IMR-90 (cell line): ENCODE data around the gene TBX1. TPM values are rescaled to one million over a fixed set of nuclear protein-coding genes. Genes with fewer than 3 reads are reported as not detected.

Experiments
- ATAC-seq: fragments of 200-7000 bp; cut with Tn5 transposase; 2 replicates; pipeline ENCODE4 v1.9.1; 2020; ENCODE audit warnings: low read depth, mild to moderate bottlenecking, moderate library complexity
- BruUV-seq: library from RNA; stranded (reverse); fragments of 400-500 nt; replicated peaks from 2 replicates; lab custom pipeline; 2021; lab: Mats Ljungman, UMichigan
- CTCF ChIA-PET: fragments of 300-600 bp; formaldehyde crosslinking; extraction: SDS; loops from one replicate; lab custom pipeline; 2021; ENCODE audit warnings: antibody characterized with exemption; lab: Yijun Ruan, JAX
- POLR2A ChIA-PET: fragments of 300-600 bp; sonication (Branson Sonifier 250); formaldehyde crosslinking; loops from one replicate; lab custom pipeline; 2022; ENCODE audit warnings: antibody characterized with exemption; ENCODE audit not compliant: unreplicated experiment; lab: Charles Lee
- DNase-seq: peaks from one replicate; pipeline ENCODE4 v3.0.0; 2013
- H2AFZ ChIP-seq: replicated peaks from 2 replicates; pipeline ENCODE3; 2013; ENCODE audit warnings: low read length, mild to moderate bottlenecking; ENCODE audit not compliant: poor library complexity
- H2AK5ac ChIP-seq: 2 replicates; pipeline ENCODE4 v1.6.1; 2013; ENCODE audit warnings: low read depth, low read length, inconsistent platforms
- H2AK9ac ChIP-seq: replicated peaks from 2 replicates; pipeline ENCODE3; 2013; ENCODE audit warnings: mild to moderate bottlenecking, low read depth, low read length, moderate library complexity; ENCODE audit not compliant: poor library complexity
- H2BK120ac ChIP-seq: 2 replicates; pipeline ENCODE4 v1.6.1; 2013; ENCODE audit warnings: low read depth, low read length, inconsistent platforms
- H2BK15ac ChIP-seq: 3 replicates; pipeline ENCODE4 v1.6.1; 2013; ENCODE audit warnings: low read depth, low read length, inconsistent platforms
- H2BK20ac ChIP-seq: 2 replicates; pipeline ENCODE4 v1.6.1; 2013; ENCODE audit warnings: low read depth, mild to moderate bottlenecking, inconsistent platforms, low read length, moderate library complexity
- H2BK5ac ChIP-seq: 2 replicates; pipeline ENCODE4 v1.6.1; 2013; ENCODE audit warnings: mild to moderate bottlenecking, low read depth, low read length, inconsistent platforms; ENCODE audit not compliant: poor library complexity, severe bottlenecking
- H3K14ac ChIP-seq: replicated peaks from 2 replicates; pipeline ENCODE4 v1.6.1; 2013; ENCODE audit warnings: low read depth, low read length, inconsistent platforms
- H3K18ac ChIP-seq: 2 replicates; pipeline ENCODE4 v1.6.1; 2013; ENCODE audit warnings: low read depth, low read length, control low read depth
- H3K23ac ChIP-seq: 2 replicates; pipeline ENCODE4 v1.6.1; 2013; ENCODE audit warnings: low read depth, low read length, inconsistent platforms
- H3K27ac ChIP-seq: 2 replicates; pipeline ENCODE4 v1.5.1; 2013; ENCODE audit warnings: mild to moderate bottlenecking, control low read depth, low read length; ENCODE audit not compliant: insufficient read depth
- H3K27me3 ChIP-seq: 2 replicates; pipeline ENCODE4 v1.6.1; 2013; ENCODE audit warnings: low read length; ENCODE audit not compliant: control insufficient read depth, insufficient read depth
- H3K36me3 ChIP-seq: 2 replicates; pipeline ENCODE4 v1.6.1; 2013; ENCODE audit warnings: low read length, mixed read lengths; ENCODE audit not compliant: control insufficient read depth, insufficient read depth
- H3K4ac ChIP-seq: 2 replicates; pipeline ENCODE4 v1.6.1; 2013; ENCODE audit warnings: low read depth, low read length, inconsistent platforms
- H3K4me1 ChIP-seq: 2 replicates; pipeline ENCODE4 v1.6.1; 2013; ENCODE audit warnings: low read length, mixed read lengths; ENCODE audit not compliant: control insufficient read depth, insufficient read depth
- H3K4me2 ChIP-seq: 2 replicates; pipeline ENCODE4 v1.6.1; 2013; ENCODE audit warnings: low read depth, mild to moderate bottlenecking, control low read depth, low read length, moderate library complexity
- H3K4me3 ChIP-seq: 2 replicates; pipeline ENCODE4 v1.5.1; 2013; ENCODE audit warnings: low read depth, mild to moderate bottlenecking, control low read depth, low read length, moderate library complexity; ENCODE audit not compliant: insufficient read depth
- H3K56ac ChIP-seq: 2 replicates; pipeline ENCODE4 v1.6.1; 2013; ENCODE audit warnings: low read length, inconsistent platforms; ENCODE audit not compliant: insufficient read depth; ENCODE audit errors: extremely low read depth
- H3K79me1 ChIP-seq, 2 experiments: 2 replicates each; pipeline ENCODE4 v1.6.1; 2013; ENCODE audit warnings: low read length in 2 of 2, inconsistent platforms in 1 of 2, low read depth in 1 of 2
- H3K9ac ChIP-seq: 2 replicates; pipeline ENCODE4 v1.6.1; 2013; ENCODE audit warnings: low read depth, low read length, control low read depth
- H3K9me1 ChIP-seq: 2 replicates; pipeline ENCODE4 v1.6.1; 2013; ENCODE audit warnings: low read length, inconsistent platforms; ENCODE audit not compliant: insufficient read depth
- H3K9me3 ChIP-seq: 2 replicates; pipeline ENCODE4 v1.6.1; 2013; ENCODE audit warnings: low read length; ENCODE audit not compliant: control insufficient read depth, insufficient read depth
- H4K20me1 ChIP-seq: 2 replicates; pipeline ENCODE4 v1.6.1; 2013; ENCODE audit warnings: low read length, inconsistent platforms; ENCODE audit not compliant: insufficient read depth
- H4K5ac ChIP-seq: 2 replicates; pipeline ENCODE4 v1.6.1; 2013; ENCODE audit warnings: mild to moderate bottlenecking, low read depth, low read length, control low read depth
- H4K8ac ChIP-seq, 2 experiments: 2 replicates each; pipeline ENCODE4 v1.6.1; 2013; ENCODE audit warnings: low read depth in 2 of 2, low read length in 2 of 2, control low read depth in 1 of 2, inconsistent platforms in 1 of 2
- H4K91ac ChIP-seq: 2 replicates; pipeline ENCODE4 v1.6.1; 2013; ENCODE audit warnings: low read depth, low read length, inconsistent platforms; ENCODE audit not compliant: insufficient read depth
- CEBPB ChIP-seq: IDR thresholded peaks from 2 replicates; pipeline ENCODE4 v1.6.1; 2012; ENCODE audit warnings: low read depth, low read length, improper control_type of control experiment
- CHD1 ChIP-seq: IDR thresholded peaks from 2 replicates; pipeline ENCODE4 v1.6.1; 2012; ENCODE audit warnings: low read depth, low read length, improper control_type of control experiment
- CTCF ChIP-seq: conservative IDR thresholded peaks from 2 replicates; pipeline ENCODE4 v1.5.1; 2012; ENCODE audit warnings: mild to moderate bottlenecking, low read depth, low read length, improper control_type of control experiment
- FOS ChIP-seq: fragments of 150-350 bp; IDR thresholded peaks from 2 replicates; pipeline ENCODE4 v1.6.1; 2016; ENCODE audit warnings: low read depth, low read length
- MAFK ChIP-seq: IDR thresholded peaks from 2 replicates; pipeline ENCODE4 v1.6.1; 2012; ENCODE audit warnings: low read depth, low read length, improper control_type of control experiment
- MAZ ChIP-seq: IDR thresholded peaks from 2 replicates; pipeline ENCODE4 v1.6.1; 2012; ENCODE audit warnings: low read depth, mild to moderate bottlenecking, low read length, improper control_type of control experiment, moderate library complexity, borderline replicate concordance
- MXI1 ChIP-seq: IDR thresholded peaks from 2 replicates; pipeline ENCODE4 v1.6.1; 2012; ENCODE audit warnings: low read depth, mild to moderate bottlenecking, low read length, moderate library complexity, borderline replicate concordance
- NFE2L2 ChIP-seq: fragments of 150-350 bp; IDR thresholded peaks from 2 replicates; pipeline ENCODE4 v1.6.1; 2016; ENCODE audit warnings: low read depth, mild to moderate bottlenecking, low read length
- POLR2A ChIP-seq: IDR thresholded peaks from 2 replicates; pipeline ENCODE4 v1.6.1; 2012; ENCODE audit warnings: mild to moderate bottlenecking, low read depth, low read length
- RCOR1 ChIP-seq: IDR thresholded peaks from 2 replicates; pipeline ENCODE4 v1.6.1; 2012; ENCODE audit warnings: mild to moderate bottlenecking, low read length, improper control_type of control experiment; ENCODE audit not compliant: insufficient replicate concordance
- RFX5 ChIP-seq: IDR thresholded peaks from 2 replicates; pipeline ENCODE4 v1.8.0; 2012; ENCODE audit warnings: low read depth, mild to moderate bottlenecking, low read length, moderate library complexity
- SMC3 ChIP-seq: fragments of 150-350 bp; IDR thresholded peaks from 2 replicates; pipeline ENCODE4 v1.6.1; 2016; ENCODE audit warnings: low read depth, mild to moderate bottlenecking, antibody characterized with exemption, low read length, moderate library complexity
- WGBS, 2 experiments: methylation state at CpG; one replicate each; pipeline versions ENCODE4 v1.1.5 to v1.1.7; 2013; ENCODE audit warnings: missing lambda C conversion rate in 2 of 2; ENCODE audit not compliant: insufficient read length in 1 of 2; ENCODE audit errors: extremely low coverage in 2 of 2; 5-methylcytosine and 5-hydroxymethylcytosine counted together
- dilution Hi-C: fragments of 300-500 bp; cut with HindIII; formaldehyde crosslinking; loops from one replicate; pipeline ENCODE4 v1.14.3; 2018; ENCODE audit warnings: low sequenced_read_pairs; ENCODE audit not compliant: unreplicated experiment
- in situ Hi-C: fragments of 300-500 bp; cut with MboI; formaldehyde crosslinking; loops from 3 replicates; pipeline ENCODE4 v1.14.3; 2019; ENCODE audit warnings: low sequenced_read_pairs, inconsistent platforms, mixed read lengths
- intact Hi-C: fragments of 100-400 bp; cut with micrococcal nuclease; formaldehyde crosslinking; loops from 2 replicates; pipeline ENCODE4 v1.10.0; 2022
- polyA plus RNA-seq, 3 experiments: library from polyadenylated mRNA; depleted of rRNA; stranded (reverse); fragments of >200 nt; gene quantifications; 2 replicates each; pipeline ENCODE4 v1.2.3, GENCODE V29; 2012; ENCODE audit warnings: low replicate concordance in 1 of 3
- total RNA-seq: library from RNA; depleted of rRNA; stranded (reverse); fragments of >200 nt; gene quantifications from 2 replicates; pipeline ENCODE4 v1.2.3, GENCODE V29; 2012
- TF ChIP-seq, protein P1 (sequence below): fragments of 150-350 bp; IDR thresholded peaks from 2 replicates; pipeline ENCODE4 v1.6.1; 2016; ENCODE audit warnings: low read depth, mild to moderate bottlenecking, low read length, moderate library complexity, borderline replicate concordance
- TF ChIP-seq, protein P2 (sequence below): fragments of 150-350 bp; IDR thresholded peaks from 2 replicates; pipeline ENCODE4 v1.6.1; 2017; ENCODE audit warnings: mild to moderate bottlenecking, antibody characterized with exemption, low read length, low read depth

The TBX1 gene
- total and polyA plus RNA-seq, 2 of the 4 experiments (the other 2 are of a cell fraction), result 0.03 TPM; not detected in 1

- no peak overlapping the region for H3K4me3 ChIP-seq
- H3K14ac ChIP-seq, result no peak overlapping the region
- intact Hi-C loops, result no loop called here
- no peak overlapping the region for H3K27ac ChIP-seq
- H3K56ac ChIP-seq, result no peak overlapping the region
- no peak overlapping the region for H2BK120ac ChIP-seq
- H3K4me1 ChIP-seq, result no peaks in the 10 kb centered on the region
- POLR2A ChIA-PET, result no interaction called here
- no TSS peak for BruUV-seq
- TF ChIP-seq, protein P1, sequence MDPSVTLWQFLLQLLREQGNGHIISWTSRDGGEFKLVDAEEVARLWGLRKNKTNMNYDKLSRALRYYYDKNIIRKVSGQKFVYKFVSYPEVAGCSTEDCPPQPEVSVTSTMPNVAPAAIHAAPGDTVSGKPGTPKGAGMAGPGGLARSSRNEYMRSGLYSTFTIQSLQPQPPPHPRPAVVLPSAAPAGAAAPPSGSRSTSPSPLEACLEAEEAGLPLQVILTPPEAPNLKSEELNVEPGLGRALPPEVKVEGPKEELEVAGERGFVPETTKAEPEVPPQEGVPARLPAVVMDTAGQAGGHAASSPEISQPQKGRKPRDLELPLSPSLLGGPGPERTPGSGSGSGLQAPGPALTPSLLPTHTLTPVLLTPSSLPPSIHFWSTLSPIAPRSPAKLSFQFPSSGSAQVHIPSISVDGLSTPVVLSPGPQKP, result no peak
- TF ChIP-seq CEBPB, result no peak
- TF ChIP-seq MAZ, result no peak
- no peak for TF ChIP-seq SMC3
- TF ChIP-seq RFX5, result no peak
- TF ChIP-seq MAFK, result no peak
- no peak for TF ChIP-seq CHD1
- TF ChIP-seq MXI1, result no peak
- TF ChIP-seq FOS, result no peak
- TF ChIP-seq, protein P2, sequence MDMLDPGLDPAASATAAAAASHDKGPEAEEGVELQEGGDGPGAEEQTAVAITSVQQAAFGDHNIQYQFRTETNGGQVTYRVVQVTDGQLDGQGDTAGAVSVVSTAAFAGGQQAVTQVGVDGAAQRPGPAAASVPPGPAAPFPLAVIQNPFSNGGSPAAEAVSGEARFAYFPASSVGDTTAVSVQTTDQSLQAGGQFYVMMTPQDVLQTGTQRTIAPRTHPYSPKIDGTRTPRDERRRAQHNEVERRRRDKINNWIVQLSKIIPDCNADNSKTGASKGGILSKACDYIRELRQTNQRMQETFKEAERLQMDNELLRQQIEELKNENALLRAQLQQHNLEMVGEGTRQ, result no peak
- TF ChIP-seq RCOR1, result no peak
- TF ChIP-seq CTCF, result no peak
- TF ChIP-seq NFE2L2, result no peak
- no peak for TF ChIP-seq POLR2A
- H2BK15ac ChIP-seq, result no peak overlapping the region
- no peak overlapping the region for H2AFZ ChIP-seq
- no peak overlapping the region for H2AK9ac ChIP-seq
- ATAC-seq, result no peak
- H3K9me1 ChIP-seq, result no peaks in the 10 kb centered on the region
- H2BK20ac ChIP-seq, result no peak overlapping the region
- H2BK5ac ChIP-seq, result no peak overlapping the region
- H4K5ac ChIP-seq, result no peak overlapping the region
- H4K20me1 ChIP-seq, result no peaks in the 10 kb centered on the region; the same call in 1 of the 2 replicates
- H3K79me1 ChIP-seq, result no peaks in the 10 kb centered on the region
- H3K4me2 ChIP-seq, result no peak overlapping the region
- peaks cover 3% of the 10 kb centered on the region; the same call in 1 of the 2 replicates for H3K27me3 ChIP-seq
- H3K9ac ChIP-seq, result no peak overlapping the region
- WGBS, 2 experiments, result no CpG with 5 or more reads among the region's 4 CpGs
- H3K18ac ChIP-seq, result no peak overlapping the region
- dilution Hi-C loops, result no loop called here
- no peak overlapping the region for H3K4ac ChIP-seq
- in situ Hi-C loops, result no loop called here
- DNase-seq, result no peak
- no peak overlapping the region for H4K91ac ChIP-seq
- no peak overlapping the region for H3K23ac ChIP-seq
- CTCF ChIA-PET, result no interaction called here
- H2AK5ac ChIP-seq, result no peak overlapping the region
- H4K8ac ChIP-seq, result no peak overlapping the region
- H3K9me3 ChIP-seq, result no peaks in the 10 kb centered on the region
- H3K36me3 ChIP-seq, result no peaks in the 10 kb centered on the region
Observed at GRCh38 chr22:19743651-19744050, 16.9 kb upstream of the TBX1 start.
